K562 (cell line): ENCODE measurements around the gene C19orf85. TPM values are rescaled to one million over a fixed set of nuclear protein-coding genes. Genes with fewer than 3 reads are reported as not detected.

Experiments used
- CBX3 ChIP-seq, 2 experiments: IDR thresholded peaks; 1 replicate in 1 of 2; 2 replicates in 1 of 2; pipeline ENCODE4 v1.6.1; 2012; ENCODE audit warnings: inconsistent platforms in 2 of 2, low read length in 2 of 2, borderline replicate concordance in 1 of 2, control low read depth in 1 of 2
- DPF2 ChIP-seq: fragments of 450-650 bp; IDR thresholded peaks from 2 replicates; pipeline ENCODE4 v1.6.1; 2016
- L3MBTL2 ChIP-seq: fragments of 450-650 bp; IDR thresholded peaks from 2 replicates; pipeline ENCODE4 v1.6.1; 2016; ENCODE audit warnings: mild to moderate bottlenecking, moderate library complexity
- MEIS2 ChIP-seq: fragments of 450-650 bp; IDR thresholded peaks from 2 replicates; pipeline ENCODE4 v1.6.1; 2014; ENCODE audit warnings: mild to moderate bottlenecking; ENCODE audit not compliant: partially characterized antibody
- NFYB ChIP-seq: IDR thresholded peaks from 2 replicates; pipeline ENCODE4 v1.6.1; 2011; ENCODE audit warnings: mild to moderate bottlenecking, moderate library complexity; ENCODE audit not compliant: insufficient read length; ENCODE audit errors: extremely low read depth
- SAFB ChIP-seq: fragments of 200-400 bp; formaldehyde crosslinking; IDR thresholded peaks from 2 replicates; pipeline ENCODE4 v1.6.1; 2017; ENCODE audit warnings: low read depth, low read length, borderline replicate concordance
- ZFP30 ChIP-seq: fragments of 250-450 bp; sonication (Bioruptor Pico); IDR thresholded peaks from 2 replicates; pipeline ENCODE4 v1.8.0; 2022; ENCODE audit warnings: moderate library complexity, mild to moderate bottlenecking, inconsistent platforms, borderline replicate concordance
- polyA plus RNA-seq, 8 experiments: library from polyadenylated mRNA; depleted of rRNA in 4 of 8; stranded (reverse) in 5 of 8; unstranded in 3 of 8; fragments of >200 nt; fragmentation: Nextera tagmentation in 2 of 8; fragmentation: Illumina TruSeq in 1 of 8; extraction: Ambion mirVana in 2 of 8; extraction: Trizol in 1 of 8; gene quantifications; 2 replicates each; pipeline versions ENCODE4 v1.2.1 to v1.2.3, GENCODE V29; 2011 to 2014; ENCODE audit warnings: inconsistent platforms in 1 of 8, missing spikeins in 1 of 8
- total RNA-seq, 7 experiments: library from RNA; depleted of rRNA in 6 of 7; stranded (reverse); fragments of >200 nt in 6 of 7; fragmentation: Illumina TruSeq in 2 of 7; extraction: Trizol in 2 of 7; gene quantifications; 2 replicates each; pipeline versions ENCODE4 v1.2.1 to v1.2.3, GENCODE V29; 2011 to 2021; ENCODE audit warnings: low replicate concordance in 1 of 7
- TF ChIP-seq, protein P1 (sequence below), 2 experiments: fragments of 450-650 bp; formaldehyde crosslinking in 1 of 2; IDR thresholded peaks; 2 replicates each; pipeline versions ENCODE4 v1.4.0 to v1.6.1; 2014 to 2020; ENCODE audit warnings: mild to moderate bottlenecking in 2 of 2, borderline replicate concordance in 1 of 2, low read depth in 1 of 2
- TF ChIP-seq, protein P2 (sequence below), 2 experiments: IDR thresholded peaks in 1 of 2; conservative IDR thresholded peaks in 1 of 2; 2 replicates each; pipeline ENCODE4 v1.6.1; 2016; ENCODE audit warnings: low read depth in 2 of 2, mild to moderate bottlenecking in 1 of 2, missing compliant biosample characterization in 1 of 2, missing genetic modification characterization in 1 of 2, moderate library complexity in 1 of 2

Gene C19orf85
- total and polyA plus RNA-seq, 9 of the 15 experiments (the other 6 are each of a cell fraction or from before 2014, with no cell fraction given): not detected

- no peak for TF ChIP-seq ZFP30 (CRISPR knock-in tag)
- TF ChIP-seq NFYB: no peak
- TF ChIP-seq DPF2: 0 out of 2 replicates have a peak, but pooled peaks have one; percentile 35
- 0 out of 3 replicates have a peak, but pooled peaks of 1 of the 2 experiments have one; percentile 22 for TF ChIP-seq CBX3 (IDR thresholded peaks at IDR 0.05; ENCODE audit: borderline replicate concordance in 1 of 2, low read length in 2 of 2)
- TF ChIP-seq, protein P1, sequence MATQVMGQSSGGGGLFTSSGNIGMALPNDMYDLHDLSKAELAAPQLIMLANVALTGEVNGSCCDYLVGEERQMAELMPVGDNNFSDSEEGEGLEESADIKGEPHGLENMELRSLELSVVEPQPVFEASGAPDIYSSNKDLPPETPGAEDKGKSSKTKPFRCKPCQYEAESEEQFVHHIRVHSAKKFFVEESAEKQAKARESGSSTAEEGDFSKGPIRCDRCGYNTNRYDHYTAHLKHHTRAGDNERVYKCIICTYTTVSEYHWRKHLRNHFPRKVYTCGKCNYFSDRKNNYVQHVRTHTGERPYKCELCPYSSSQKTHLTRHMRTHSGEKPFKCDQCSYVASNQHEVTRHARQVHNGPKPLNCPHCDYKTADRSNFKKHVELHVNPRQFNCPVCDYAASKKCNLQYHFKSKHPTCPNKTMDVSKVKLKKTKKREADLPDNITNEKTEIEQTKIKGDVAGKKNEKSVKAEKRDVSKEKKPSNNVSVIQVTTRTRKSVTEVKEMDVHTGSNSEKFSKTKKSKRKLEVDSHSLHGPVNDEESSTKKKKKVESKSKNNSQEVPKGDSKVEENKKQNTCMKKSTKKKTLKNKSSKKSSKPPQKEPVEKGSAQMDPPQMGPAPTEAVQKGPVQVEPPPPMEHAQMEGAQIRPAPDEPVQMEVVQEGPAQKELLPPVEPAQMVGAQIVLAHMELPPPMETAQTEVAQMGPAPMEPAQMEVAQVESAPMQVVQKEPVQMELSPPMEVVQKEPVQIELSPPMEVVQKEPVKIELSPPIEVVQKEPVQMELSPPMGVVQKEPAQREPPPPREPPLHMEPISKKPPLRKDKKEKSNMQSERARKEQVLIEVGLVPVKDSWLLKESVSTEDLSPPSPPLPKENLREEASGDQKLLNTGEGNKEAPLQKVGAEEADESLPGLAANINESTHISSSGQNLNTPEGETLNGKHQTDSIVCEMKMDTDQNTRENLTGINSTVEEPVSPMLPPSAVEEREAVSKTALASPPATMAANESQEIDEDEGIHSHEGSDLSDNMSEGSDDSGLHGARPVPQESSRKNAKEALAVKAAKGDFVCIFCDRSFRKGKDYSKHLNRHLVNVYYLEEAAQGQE (IDR thresholded peaks at IDR 0.05; ENCODE audit: borderline replicate concordance): 0 out of 2 replicates have a peak, but pooled peaks have one; percentile 9
- TF ChIP-seq, protein P1 (CRISPR knock-in tag; IDR thresholded peaks at IDR 0.05; ENCODE audit: low read depth): no peak
- TF ChIP-seq SAFB: no peak
- peak; percentile 60 for TF ChIP-seq MEIS2
- peak; percentile 45; the same call in 1 of the 2 replicates for TF ChIP-seq L3MBTL2
- TF ChIP-seq, protein P2, sequence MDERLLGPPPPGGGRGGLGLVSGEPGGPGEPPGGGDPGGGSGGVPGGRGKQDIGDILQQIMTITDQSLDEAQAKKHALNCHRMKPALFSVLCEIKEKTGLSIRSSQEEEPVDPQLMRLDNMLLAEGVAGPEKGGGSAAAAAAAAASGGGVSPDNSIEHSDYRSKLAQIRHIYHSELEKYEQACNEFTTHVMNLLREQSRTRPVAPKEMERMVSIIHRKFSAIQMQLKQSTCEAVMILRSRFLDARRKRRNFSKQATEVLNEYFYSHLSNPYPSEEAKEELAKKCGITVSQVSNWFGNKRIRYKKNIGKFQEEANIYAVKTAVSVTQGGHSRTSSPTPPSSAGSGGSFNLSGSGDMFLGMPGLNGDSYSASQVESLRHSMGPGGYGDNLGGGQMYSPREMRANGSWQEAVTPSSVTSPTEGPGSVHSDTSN (CRISPR knock-in tag; IDR thresholded peaks at IDR 0.05; ENCODE audit: low read depth): peak; percentile 67
- TF ChIP-seq, protein P2 (tag; conservative IDR thresholded peaks at IDR 0.05; ENCODE audit: low read depth): peak; percentile 70
Observed at GRCh38 chr19:55440411-55441105, 24.0 kb downstream of the C19orf85 start (continued).
